ENCODE data around the gene BORCS5.

DNA sequence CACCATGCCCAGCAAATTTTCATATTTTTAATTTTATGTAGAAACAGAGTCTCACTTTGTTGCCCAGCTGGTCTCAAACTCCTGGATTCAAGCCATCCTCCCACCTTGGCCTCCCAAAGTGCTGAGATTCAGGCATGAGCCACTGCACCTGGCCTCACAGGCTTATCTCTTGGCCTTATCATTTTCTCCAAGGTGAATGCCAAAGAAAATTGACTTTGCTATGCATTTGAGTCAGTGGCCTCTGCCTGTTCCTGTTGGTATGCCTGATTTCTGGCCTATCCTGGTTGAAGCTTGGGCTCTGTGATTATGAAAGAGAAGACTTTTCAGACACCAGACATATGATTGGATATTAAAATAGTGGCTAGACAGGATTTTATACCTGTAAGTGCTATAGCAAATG is 41.0 kb upstream of the BORCS5 start:
- TF ChIP-seq, protein P1, sequence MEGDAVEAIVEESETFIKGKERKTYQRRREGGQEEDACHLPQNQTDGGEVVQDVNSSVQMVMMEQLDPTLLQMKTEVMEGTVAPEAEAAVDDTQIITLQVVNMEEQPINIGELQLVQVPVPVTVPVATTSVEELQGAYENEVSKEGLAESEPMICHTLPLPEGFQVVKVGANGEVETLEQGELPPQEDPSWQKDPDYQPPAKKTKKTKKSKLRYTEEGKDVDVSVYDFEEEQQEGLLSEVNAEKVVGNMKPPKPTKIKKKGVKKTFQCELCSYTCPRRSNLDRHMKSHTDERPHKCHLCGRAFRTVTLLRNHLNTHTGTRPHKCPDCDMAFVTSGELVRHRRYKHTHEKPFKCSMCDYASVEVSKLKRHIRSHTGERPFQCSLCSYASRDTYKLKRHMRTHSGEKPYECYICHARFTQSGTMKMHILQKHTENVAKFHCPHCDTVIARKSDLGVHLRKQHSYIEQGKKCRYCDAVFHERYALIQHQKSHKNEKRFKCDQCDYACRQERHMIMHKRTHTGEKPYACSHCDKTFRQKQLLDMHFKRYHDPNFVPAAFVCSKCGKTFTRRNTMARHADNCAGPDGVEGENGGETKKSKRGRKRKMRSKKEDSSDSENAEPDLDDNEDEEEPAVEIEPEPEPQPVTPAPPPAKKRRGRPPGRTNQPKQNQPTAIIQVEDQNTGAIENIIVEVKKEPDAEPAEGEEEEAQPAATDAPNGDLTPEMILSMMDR (IDR thresholded peaks at IDR 0.05), result no peak
- no peak for TF ChIP-seq EZH2 (IDR thresholded peaks at IDR 0.05; ENCODE audit: borderline replicate concordance, insufficient read depth, low read depth, low read length, poor library complexity, severe bottlenecking)
